HG02938 (cell line): Measurements from ENCODE around the gene BRF1.
"Not testable (repeated sequence)": the region's sequence is repeated elsewhere in the genome, so short reads cannot be mapped to it uniquely, and the experiment has no call there.

Source experiments
- ATAC-seq: cut with Tn5 transposase; IDR thresholded peaks from one replicate; pipeline ENCODE4 v1.9.1; 2021; ENCODE audit warnings: mild to moderate bottlenecking, moderate library complexity; ENCODE audit not compliant: unreplicated experiment

Gene BRF1

DNA sequence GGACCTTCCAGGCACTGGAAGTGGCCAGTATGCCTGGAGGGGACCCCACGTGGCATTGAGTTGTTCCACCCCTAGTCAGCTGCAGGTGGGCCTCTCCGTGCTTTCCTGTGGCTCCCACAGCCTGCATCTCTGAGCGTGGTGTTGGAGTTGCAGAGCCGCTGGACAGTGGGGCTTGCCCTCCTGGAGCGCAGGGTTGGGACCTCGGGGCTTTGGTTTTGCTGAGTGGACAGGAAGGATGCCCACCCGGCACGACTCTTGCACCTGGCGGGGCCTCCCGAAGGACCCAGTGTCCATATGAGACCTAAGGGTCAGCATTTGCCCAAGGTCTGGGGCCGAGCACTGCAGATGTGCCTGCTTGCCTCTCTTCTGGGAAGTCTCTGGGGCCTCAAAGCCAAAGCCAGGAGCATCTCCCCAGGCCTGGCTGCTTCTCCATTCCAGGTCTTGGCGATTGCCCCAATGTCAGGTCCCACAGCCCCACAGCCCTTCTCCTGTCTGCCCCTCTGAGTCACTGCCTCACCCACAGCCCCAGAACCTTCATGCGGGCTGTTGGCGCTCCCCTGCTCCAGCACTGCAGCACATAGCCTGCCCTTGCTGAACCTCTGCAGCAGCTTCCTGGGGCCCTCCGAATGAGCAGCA lies 15.3 kb upstream of the BRF1 start:
- ATAC-seq: no peak

DNA sequence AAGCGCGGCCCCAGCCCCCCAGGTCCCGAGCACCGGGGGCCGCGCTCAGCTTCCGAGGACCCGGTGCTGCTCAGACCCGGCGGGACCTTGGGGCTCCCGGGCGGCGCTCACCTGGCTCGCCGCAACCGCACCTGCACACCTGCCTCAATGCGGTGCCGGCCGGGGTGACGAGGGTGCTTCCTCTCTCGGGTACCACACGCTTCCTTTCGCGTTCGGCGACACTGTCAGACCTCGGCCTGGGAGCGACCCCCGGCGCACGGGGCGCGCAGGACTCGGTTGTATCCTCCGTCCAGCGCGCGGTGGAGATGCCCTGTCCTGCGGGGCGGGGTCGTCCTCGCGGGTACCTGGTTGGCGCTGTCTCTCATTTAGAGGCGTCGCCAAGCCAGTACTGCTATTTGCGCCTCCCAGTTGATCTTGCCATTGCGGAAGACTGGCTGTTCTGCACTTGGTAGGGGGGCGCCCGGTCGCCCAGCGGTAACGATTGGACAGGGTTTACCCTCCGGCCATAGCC lies 14.5 kb upstream of the BRF1 start:
- ATAC-seq: peak; percentile 16

DNA sequence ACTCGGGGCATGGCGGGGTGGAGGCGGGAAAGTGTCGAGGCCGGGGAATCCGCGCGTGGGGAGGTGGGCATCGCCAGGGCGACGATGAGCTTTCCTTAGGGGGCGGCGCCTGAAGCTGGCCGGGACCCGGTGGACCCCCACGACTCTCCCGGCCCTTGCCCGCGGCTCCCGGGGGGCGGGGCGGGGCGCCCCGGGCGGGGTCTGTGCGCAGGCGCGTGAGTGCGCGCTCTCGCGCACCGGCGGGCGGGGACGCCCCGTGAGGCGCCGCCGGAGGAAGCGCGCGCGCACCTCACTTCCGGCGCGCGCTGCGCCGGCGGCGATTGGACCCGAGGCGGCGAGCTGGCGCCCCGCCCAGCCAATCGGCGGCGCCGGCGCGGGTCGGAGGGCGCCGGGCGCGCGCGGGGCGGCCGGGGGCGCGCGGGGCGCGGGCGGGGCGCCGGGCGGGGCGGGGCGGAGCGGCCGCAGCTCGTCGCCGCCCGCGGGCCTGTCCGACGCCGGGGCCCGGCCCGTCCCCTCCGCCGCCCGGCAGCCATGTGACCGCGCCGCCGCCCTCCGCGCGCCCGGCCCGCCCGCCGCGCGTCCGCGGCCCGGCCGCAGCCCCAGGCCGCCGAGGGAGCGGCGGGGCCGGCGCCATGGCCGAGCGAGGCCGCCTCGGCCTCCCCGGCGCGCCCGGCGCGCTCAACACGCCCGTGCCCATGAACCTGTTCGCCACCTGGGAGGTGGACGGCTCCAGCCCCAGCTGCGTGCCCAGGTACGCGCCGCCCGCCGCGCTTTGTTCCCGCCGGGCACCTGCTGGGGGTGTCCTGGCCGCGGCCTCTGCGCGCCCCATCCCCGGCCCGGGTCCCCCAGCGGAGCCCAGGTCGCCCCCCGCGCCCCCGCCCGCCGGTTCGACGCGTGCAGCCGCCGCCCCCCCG lies 13.7 kb upstream of the BRF1 start, which contains the start of gene PACS2:
Gene PACS2, plus strand, starts transcription at position 462 of the 914 bp plus-strand sequence. Its CDS starts 171 bp downstream, at position 633.
- ATAC-seq: peak; percentile 51

DNA sequence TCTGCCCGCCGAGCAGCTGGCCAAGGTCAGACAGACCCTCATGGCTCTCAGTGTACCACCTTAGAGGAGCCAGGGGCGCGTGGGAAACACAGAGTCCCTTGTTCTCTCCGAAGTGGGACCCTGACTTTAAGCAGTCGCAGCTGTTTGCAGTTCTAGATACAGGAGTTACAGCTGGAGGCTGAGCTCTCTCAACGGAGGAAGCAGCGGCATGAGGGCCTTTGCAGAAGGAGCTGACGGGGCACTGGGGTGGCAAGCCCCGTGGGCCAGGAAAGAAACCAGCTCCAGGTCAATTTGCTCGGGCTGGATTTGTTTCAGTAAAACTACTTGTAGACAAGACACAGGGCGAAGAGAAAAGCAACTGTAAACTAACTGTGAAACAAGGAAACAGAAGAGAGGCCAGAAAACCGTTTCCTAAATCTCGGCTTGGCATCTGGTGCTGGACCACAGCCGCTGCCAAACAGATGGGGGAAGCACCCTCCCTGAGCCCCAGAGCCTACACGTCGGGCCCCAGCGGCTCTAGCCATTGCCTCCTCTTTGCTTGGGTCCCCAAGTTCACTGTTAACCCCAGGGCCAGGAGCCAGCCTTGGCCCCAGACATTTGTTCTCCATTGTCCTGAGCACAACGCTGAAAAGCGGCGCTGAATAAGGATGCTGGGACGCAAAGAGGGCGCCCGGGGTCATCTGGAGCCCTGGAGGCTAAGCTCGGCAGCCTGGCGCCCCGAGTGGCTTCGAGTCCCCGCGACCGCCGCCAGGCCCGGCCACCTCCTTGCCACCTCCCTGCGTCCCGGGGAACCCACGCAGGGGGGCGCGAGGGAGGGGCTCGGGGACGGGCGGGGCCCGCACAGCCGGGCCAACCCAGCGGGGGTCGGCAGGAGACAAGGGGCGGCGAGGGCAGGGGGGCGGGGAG lies 12.8 kb upstream of the BRF1 start:
- ATAC-seq: peak; percentile 28

DNA sequence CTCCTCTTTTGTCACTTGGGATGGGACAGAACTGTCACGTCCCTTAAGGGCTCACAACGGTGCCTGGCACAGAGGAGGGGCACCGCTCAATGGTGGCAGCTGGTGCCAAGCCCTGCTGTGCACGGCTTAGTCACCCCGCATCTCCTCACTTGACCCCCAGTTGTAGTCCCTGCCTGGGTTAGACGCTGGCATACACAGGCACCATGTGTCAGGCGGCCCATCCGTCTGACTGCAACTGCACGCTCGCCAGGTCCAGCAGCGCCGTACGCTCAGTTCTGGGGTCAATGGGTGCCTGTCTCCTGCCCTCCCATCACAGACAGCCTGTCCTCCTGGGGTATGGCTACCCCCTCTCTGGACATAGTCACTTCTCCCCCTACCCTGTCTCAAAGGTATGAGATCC lies 12.2 kb upstream of the BRF1 start:
- no peak for ATAC-seq

DNA sequence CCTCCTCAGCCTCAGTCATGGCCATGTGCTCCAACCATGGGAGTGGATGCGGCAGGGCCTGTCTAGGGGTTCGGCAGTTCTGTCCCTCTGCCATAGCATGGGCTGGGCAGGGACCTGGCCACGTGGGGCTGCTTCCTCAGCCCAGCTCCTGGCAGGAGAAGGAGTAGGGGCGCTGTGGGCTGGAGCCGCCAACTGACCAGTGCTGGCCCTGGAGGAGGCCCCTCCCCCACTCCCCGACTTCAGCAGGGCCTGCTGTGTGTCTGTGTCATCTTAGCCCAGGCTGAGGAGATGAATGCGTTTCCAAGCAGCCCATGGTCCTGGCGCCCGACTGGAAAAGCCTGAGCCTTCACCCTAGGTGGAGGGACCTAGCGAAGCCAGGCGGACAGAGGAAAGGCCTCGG lies 11.0 kb upstream of the BRF1 start:
- no peak for ATAC-seq

DNA sequence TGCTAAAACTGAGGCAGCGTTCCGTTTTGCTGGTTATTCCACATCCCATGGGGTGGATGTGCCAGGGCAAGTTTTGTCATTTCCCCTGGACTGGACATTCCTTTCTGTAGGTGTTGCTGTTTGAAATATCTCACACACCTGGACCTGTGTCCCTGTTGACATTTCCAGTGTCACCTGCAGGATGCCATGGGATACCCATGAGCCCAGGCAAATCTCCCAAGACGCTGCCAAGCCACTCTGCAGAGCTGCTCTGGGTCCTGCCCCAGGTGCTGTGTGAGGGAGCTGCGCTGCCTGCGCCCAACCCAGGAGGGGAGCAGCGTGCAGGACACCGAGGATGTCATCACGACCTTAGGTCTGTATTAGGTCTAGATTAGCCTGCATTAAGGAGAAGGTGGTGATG lies 8.6 kb upstream of the BRF1 start:
- ATAC-seq: no peak

DNA sequence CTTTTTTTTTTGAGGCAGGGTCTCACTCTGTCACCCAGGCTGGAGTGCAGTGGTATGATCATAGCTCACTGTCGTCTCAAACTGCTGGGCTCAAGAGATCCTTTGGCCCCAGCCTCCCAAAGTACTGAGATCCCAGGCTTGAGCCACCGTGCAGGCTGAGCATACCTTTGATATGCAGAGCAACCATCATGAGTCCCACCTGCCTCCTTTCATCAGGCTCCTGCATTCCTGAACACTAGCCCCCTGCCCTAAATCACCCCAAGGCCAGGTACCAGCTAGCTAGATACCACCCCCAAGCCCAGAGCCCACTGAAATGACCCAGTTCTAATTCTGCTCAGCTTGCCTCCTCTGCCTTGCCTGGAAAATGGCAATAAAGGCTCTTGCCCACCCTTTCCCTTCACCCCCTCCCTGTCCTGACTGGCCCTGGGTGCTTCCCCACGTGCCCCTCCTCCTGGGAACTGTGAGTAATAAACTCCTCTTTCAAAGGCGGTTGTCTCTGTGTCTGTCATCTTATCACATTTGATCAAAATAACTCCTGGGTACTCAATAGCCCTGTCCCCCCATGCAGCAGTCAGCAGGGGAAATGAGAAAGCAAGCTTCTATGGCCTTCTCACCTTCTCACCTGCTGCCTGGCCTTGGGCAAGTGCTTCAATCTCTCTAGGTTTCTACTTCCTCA lies 6.4 kb upstream of the BRF1 start:
- no peak for ATAC-seq

DNA sequence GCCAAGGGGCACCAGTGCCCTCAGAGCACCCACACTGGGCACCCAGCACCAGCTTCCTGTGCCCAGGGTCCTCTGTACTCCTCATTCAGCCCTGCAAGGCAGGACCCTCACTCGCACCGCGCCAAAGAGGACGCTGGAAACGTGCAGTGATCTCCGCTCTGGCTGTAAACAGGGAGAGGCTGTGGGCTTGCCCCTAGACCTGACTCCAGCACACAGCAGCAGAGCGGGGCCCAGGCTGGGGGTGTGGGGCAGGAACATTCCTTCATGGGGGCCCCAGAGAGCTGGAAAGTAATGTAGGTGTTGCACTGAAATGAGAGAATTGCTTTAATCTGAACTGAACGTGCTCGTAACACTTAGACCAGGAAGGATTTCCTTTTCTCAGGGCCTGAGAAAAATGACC lies 5.0 kb upstream of the BRF1 start:
- ATAC-seq: no peak

DNA sequence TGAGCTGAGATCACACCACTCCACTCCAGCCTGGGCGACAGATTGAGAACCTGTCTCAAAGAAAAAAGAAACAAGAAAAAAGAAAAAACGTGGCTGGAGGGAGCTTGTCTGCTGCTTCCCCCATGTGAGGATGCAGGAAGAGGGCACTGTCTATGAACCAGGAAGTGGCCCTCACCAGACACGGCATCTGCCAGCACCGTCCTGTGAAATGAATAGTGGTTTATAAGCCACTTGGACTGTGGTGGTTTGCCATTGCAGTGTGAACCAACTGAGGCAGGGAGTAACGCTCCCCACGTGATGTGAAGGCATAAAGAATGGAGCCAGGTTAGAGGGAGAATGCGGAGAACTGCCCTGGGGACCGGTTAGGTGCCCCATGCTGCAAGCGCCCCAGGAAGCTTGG lies 4.5 kb upstream of the BRF1 start:
- ATAC-seq: no peak

DNA sequence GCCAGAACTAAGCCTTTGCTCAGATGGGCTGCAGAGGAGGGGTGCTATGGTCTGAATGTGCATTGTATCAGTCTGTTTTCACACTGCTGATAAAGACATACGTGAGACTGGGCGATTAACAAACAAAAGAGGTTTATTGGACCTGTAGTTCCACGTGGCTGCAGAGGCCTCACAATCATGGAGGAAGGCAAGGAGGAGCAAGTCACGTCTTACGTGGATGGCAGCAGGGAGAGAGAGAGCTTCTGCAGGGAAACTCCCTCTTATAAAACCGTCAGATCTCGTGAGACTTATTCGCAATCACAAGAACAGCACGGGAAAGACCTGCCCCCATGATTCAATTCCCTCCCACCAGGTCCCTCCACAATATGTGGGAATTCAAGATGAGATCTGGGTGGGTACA lies 3.8 kb upstream of the BRF1 start:
- ATAC-seq: no peak

DNA sequence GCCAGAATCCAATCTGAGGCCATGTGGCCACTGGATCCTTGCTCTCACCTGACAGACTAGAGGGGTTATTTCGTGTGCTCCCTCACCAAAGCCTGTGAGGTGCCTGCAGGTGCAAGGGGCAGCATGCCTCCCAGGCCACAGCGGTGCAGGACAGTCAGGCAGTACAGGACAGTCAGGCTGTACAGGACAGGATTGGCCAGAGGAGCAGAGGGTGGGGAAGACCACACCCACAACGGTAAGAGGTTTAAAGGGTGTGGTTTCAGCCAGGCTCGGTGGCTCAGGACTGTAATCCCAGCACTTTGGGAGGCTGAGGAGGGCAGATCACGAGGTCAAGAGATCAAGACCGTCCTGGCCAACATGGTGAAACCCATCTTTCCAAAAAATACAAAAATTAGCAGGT lies 3.1 kb upstream of the BRF1 start:
- no peak for ATAC-seq

DNA sequence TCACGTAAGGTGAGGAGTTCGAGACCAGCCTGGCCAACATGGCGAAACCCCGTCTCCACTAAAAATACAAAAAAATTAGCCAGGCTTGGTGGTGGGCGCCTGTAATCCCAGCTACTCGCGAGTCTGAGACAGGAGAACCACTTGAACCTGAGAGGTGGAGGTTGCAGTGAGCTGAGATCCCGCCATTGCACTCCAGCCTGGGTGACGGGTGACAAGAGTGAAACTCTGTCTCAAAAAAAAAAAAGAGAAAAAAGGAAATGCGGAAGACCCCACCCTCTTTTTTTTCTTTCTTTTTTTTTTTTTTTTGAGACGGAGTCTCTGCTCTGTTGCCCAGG lies 1.1 kb upstream of the BRF1 start:
- ATAC-seq: not testable (repeated sequence)

DNA sequence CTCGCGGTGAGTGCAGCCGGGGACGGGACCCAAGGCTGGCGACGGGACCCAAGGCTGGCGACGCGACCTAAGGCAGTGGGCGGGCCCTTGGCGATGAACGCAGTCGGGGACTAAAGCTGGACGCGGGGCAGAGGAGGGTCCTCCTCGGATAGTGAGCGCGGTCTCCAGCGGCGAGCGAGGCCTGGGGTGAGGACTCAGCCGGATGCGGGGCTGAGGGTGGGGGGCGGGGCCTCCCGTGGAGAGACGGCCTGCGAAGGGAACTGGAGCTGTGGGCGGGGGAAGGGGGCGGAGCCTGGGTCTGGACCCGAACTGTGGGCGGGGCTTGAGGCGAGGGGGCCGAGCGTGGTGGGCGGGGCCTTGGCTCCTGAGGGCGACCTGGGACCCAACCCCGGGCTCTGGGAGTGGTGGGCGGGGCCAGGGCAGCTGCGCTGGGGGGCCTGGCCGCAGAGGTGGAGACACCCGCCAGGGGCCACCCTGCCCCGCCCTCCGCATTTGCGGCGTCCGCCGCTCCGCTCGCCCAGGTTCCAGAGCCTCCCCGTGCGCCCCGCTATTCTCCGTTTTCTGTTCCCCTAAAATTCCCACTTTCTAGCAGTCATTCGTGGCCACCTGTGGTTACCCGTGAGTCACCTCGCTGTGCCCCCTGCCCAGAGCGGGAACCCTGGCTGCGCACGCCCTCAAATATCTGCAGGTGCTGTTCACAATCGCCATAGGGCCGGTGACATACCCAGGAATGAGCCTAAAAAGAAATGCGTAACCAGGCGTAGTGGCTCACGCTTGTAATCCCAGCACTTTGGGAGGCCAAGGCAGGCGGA lies 508 bp upstream of the BRF1 start:
- ATAC-seq: peak; percentile 49

DNA sequence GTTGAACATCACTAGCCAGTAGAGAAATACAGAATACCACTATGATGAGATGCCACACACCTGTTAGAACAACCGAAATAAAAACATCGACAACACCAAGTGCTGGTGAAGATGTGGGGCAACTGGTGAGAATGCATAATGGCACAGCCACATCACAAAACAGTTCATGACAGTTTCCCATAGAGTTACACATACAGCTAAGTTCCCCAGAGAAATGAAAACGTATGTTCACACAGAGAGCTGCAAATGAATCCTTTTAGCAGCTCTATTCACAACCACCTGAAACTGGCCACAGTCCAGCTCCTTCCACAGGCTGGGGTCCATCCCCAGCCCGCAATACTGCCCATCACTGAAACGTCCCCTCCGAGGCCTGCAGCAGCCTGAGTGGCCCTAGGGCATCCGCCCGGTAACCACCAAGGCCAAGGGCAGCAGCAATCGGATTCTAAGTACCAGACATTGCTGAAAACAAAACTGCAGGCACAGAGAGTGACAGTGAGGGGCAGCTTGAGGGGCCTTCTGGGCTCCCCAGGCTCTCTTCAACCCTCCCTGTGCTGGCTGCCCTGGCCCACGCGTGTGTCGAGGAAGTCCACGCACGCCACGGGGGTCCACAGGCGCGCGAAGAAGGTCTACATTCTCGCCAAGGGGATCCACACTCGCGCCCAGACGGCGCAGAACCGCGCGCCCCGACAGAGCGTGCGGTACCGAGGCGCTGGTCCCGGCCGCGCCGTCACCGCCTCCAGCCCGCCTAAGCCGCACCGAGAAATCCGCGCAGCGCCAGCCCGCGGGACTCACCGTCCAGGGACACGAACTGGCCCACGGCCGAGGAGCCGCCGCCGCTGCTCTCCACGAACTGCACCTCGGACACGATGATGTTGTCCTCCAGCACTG lies 903 bp downstream of the BRF1 start:
- peak; percentile 10 for ATAC-seq

DNA sequence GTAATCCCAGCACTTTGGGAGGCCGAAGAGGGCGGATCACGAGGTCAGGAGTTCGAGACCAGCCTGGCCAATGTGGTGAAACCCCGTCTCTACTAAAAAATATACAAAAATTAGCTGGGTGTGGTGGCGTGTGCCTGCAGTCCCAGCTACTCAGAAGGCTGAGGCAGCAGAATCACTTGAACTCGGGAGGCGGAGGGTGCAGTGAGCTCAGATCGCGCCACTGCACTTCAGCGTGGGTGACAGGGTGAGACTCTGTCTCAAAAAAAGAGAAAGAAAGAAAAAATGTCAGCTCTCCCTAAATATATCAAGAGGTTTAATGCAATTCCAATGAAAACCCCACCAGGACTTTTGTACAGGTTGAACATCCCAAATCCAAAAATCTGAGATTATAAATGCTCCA lies 3.5 kb downstream of the BRF1 start:
- not testable (repeated sequence) for ATAC-seq

DNA sequence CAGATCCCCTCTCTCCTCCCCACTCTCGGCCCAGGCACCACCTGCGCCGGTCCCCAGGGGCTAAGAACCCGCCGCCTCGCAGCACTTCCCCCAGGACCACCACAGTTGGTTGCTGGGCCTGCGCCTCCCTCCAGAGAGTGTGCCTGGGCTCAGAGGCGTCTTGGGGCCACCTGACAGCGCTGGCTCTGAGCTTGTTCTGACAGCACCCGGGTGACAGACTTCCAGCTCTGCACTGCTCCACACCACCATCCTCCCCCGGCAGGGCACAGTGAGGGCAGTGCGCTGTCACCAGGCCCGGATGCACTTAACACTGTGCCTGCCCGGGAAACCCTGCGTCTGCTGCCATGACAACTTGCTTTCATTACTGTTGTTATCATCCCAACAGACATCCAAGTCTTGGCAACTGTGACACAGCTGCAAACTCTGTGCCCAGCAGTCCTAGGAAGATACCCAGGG lies 6.6 kb downstream of the BRF1 start:
- ATAC-seq: no peak

DNA sequence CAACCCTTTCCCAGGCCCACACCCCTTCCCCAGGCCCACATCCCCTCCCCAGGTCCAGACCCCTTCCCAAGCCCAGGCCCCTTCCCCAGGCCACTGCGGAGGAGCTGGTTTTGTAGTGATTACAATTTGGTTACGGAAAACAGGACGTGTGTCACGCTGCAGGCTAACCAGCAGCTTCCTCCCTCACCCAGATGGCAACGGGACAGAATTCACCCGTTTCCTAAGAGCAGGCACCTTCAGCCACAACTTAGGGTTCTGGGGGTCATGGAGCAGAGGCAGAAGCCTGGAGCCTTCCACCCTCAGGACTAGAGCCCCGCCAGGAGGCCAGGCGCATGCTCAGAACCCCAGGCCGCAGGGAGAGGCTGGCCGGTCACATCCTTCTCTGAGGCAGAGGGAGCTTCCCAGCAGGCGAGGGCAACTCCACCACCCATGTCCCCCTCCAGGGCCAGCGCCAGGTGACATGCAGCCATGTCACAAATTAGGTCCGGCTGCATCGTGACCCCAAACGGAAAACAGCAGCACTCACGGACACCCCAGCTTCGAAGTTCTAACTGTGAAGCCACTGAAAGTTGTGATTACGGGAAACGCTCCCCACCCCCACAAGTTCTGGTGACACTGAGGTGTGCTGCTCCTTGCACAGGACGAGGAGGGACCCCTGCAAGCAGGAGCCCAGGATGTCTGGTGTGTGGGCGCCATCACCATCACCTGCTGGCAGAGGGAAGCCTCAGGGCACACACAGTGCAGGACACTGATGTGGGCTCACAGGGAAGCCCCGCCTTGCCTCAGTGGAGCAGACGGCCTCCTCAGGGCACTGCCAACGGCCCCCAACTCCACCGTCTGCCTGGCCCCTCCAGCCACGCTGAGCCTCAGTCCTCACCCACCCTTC lies 7.7 kb downstream of the BRF1 start:
- no peak for ATAC-seq
